Activated naive CD8-positive, alpha-beta T cell treated with anti-CD3 and anti-CD28 coated beads, Interleukin-2, amount 50 U/mL, for 16 hours (primary cell): ENCODE data around the gene TVP23C.
"Not testable (repeated sequence)": the region's sequence is repeated elsewhere in the genome, so short reads cannot be mapped to it uniquely, and the experiment has no call there.

Experiments
- DNase-seq: peaks from one replicate; pipeline ENCODE4 v3.0.0-alpha.2; 2020; ENCODE audit warnings: low read depth, low spot score

TVP23C gene

DNA sequence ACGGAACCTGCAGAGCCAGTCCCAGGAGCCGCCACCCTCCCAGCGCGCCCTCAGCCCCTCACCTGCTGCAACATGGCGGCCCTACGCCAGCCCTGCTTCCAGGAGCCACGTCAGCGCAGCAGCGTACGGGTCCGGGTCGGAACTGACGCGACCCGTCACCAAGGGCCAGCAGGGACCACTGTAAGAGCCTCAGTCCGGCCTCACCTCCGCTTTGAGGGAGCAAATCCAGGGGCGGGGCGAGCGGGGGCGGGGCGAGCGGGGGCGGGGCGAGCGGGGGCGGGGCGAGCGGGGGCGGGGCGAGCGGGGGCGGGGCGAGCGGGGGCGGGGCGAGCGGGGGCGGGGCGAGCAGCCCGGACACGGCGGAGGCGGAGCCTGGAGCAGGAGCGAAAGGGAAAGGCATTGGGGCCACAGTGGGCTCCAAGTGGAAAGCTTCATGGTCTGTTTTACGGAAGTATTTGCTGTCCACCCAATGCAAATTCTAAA, at the start of gene TVP23C:
TVP23C (minus strand) TSS at position 109 of the 483 bp plus-strand sequence; CDS start at position 74, 35 bp downstream.
- DNase-seq, result peak; percentile 34

DNA sequence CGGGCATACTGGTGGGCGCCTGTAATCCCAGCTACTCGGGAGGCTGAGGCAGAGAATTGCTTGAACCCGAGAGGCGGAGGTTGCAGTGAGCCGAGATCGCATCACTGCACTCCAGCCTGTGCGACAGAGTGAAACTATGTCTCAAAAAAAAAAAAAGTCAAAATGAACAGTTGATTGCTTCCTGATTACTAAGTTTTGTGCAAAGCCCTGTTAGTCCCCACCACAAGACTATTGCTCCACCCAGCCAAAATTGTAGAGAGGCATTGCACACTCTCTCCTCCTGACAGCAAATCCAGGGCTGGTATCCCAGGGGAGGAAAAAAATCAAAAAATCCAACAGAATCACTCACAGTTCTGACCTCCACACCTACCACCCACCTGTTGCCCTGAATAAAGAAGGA, 29.7 kb upstream of the TVP23C start:
- DNase-seq, result not testable (repeated sequence)

DNA sequence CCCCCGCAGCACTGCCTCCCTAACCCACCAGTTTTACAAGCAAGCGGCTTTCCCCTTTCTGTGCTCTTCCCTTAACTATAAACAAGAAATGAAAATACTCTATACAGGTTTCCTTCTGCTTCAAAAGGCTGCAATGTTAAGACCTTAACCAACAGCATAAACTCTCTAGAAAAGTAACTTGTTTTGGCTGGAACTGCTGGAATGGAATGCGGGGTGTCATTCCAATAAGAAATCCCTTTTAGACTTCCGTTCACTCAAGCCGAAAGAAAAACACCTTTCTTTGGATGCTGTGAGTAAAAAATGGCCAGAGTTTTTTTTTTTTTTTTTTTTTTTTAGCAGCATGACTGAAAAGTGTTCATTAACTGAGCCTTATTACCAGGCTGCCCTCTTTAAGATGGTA, 28.7 kb upstream of the TVP23C start:
- not testable (repeated sequence) for DNase-seq

DNA sequence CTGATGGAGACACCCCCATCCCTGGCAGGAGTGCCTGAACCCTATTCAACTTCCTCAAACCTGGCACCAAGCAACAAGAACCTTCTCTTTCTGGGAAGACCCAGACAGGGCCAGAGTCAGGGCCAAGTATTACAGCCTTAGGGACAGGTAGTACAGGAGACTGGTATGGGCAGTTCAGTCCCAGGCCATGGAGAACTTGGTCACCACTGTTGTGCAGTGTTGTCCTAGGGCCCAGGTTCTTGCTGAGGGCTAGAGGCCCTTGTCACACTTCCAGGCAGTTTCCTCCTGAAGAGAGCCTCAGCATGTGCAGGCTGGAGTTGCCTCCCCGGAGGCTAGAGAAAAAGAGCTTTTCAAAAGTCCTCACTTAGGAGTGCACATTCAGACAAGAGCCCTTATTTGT, 27.6 kb upstream of the TVP23C start:
- DNase-seq, result not testable (repeated sequence)

DNA sequence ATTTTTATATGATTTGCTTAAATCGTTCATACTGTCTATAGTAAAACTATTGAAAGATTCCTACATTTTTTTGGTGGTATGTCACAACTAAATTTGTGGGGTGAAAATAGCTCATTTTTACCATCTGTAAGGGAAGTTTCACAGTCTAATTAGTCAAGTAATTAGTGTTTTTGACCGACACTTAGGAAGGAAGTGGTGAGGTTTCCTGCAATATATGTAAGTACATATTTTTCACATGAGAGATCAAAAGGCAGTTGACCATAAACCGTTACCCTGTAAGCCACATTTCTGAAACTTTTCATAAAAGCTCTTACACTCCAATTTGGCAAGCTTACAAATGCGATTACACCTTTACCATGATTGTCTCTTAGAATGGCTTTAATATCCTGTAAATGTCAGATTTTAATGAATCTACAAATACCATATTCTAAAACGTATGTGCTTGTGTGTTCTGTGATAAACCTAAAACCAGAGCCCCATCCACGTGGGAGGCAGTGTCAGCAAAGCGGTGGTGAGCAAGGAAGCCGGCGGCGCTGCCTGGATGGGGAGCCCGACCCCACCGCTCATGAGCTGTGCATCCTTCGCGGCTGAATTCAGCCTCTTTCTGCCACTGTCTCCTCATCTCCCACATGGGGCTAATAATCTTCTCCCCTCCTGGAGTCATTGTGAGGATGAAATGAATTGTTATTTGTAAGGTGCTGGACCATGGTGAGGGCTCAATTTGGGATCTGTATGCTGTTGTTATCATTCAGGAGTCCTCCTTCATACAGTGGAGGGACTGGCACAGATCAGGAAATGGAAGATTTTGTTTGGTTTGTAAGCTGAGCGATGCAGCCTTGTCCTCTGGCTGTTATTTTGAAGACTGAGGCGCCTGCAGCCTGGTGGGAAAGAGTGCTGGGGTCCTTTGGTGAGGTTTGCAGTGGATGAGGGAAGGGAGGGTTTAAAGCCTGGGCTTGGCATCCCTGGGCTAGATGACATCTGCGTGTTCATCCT, 26.6 kb upstream of the TVP23C start:
- not testable (repeated sequence) for DNase-seq

DNA sequence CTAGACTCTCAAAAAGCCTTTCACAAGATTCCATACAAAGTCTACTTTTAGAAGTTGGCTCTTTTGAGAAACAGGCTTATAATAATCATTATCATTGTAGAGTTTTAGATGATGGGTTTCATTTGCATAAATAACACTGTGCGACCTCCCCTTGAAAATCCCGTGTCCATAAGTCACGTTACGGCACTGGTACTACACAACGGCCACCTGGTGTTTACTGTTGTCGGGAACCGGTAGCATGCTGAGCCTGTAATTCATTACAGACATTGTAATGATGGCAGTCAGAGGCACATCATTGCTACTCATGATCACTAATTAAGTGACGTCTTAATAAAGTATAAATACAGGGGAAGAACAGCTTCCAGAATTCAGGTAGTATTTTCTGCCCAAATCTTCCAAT, 24.7 kb upstream of the TVP23C start:
- not testable (repeated sequence) for DNase-seq

DNA sequence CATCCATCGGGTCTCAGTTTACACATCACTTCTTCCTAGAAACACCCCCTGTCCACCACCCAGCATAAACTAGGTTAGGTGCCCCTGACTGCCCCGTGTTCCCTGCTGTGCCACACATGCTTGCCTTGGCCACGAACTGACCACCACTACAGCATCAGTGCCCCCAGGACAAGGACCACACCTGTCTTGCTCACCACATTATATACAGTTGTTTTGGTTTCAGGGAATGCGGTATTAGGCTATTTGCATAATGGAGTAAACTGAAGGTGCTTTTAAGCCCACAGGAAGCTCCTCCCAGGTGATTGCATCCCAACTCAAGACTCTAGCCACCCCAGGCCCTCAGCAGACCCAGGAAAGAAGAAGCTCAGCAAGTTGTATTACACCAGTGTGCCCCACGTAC, 20.0 kb upstream of the TVP23C start:
- not testable (repeated sequence) for DNase-seq

DNA sequence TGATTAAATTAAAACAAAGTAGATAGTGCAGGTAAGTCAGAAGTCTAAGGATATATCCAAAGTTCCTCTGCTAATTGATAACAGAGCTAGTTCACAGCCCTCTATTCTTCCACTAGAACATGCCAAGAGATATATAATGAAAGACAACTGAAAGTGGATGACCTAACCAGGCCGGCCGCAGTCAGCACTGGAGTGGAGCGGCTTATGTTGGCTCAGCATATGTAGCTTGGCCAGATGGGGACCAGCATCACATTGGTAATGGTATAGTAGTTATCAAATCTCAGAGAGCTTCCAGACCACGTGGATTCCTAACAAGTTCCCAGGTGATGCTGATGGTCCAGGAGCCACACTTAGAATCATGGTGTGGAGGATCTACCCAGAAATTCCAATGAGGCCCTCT, 18.2 kb upstream of the TVP23C start:
- DNase-seq, result not testable (repeated sequence)

DNA sequence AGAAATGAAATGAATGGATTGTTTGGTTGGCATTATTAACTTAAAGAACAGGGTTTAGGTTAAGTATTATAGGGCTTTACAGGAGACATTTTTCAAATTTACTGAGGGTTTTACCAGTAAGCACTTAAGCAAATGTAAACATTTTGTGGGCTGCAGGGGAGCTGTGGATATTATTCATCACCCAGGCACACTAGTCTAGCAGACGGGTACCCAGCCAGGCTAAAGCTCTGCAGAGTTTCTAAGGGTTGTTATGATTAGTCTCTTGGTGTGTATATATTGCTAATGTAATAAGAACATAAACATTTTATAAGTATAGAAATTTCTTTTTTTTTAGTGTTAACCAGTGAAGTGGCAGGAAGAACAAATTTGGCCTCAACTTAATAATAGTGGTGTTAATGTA, 13.6 kb upstream of the TVP23C start:
- not testable (repeated sequence) for DNase-seq

DNA sequence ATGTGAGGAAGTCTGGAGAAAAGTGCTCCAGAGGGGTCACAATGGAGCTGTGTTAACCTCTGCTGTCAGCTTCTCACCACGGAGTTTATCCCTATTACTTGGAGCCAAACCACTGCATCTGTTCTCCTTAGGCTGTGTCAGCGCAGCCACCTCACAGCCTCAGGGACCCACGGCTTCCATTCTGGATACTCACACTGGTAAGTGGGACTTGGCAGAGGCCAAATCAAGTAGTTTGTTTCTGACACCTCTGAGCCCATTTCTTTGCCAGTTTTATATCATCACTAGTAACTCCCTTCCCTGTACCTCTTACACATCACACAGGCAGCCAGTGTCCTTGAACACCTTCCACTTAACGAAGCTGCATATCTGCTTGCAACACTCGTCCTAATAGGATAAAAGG, 11.4 kb upstream of the TVP23C start:
- DNase-seq, result not testable (repeated sequence)

DNA sequence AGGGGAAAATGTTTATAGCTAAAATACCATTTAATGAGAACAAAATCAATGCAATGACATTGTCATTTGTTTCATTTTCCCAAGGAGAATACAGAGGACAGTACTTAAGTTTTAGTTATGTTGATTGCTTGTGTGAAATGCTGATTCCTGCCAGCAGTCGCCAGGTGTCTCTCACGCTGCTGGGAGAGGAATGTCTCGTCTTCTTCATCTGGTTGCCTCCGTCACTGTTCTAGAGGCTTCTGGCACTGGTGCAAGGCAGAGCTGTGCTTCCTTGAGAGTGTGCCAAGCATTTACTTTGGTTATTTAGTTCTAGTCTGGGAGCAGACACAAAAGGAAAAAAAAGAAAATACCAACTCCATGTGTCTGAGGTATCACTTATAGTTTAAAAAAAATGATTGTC, 10.6 kb upstream of the TVP23C start:
- DNase-seq, result not testable (repeated sequence)

DNA sequence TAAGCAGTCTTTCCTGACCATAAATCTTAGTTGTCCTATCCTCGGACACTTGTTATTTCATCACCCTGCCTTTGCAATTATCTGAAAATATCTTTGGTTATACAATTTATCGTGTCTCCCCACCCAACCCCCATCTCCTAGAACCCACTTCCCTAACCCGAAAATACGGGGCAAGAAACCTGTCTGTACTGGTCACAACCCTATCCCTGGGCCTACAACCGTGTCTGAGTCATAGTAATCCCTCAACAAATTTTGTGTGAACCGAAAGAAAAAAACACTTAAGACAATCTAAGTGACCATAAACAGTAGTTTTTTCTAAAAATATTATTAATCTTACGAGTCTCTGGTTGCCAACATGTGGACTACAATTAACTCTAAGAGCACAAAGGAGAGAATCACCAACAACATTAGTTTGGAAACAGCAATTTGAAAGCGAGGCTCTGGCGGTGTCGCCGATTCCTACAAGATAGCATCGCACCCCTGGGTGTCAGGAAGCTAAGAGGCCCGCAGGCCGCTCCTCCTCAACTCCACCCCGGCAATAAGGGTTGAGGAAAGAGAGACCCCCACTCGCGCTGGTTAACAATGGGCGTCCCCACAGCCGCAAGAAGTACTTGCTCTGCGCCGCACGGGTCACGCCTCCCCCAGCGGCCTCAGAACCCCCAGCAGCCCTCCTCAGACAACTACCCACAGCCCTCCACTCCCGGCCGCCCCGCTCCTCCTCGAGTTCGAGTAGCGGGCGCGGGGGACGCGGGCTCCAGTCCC, 489 bp downstream of the TVP23C start:
- not testable (repeated sequence) for DNase-seq

DNA sequence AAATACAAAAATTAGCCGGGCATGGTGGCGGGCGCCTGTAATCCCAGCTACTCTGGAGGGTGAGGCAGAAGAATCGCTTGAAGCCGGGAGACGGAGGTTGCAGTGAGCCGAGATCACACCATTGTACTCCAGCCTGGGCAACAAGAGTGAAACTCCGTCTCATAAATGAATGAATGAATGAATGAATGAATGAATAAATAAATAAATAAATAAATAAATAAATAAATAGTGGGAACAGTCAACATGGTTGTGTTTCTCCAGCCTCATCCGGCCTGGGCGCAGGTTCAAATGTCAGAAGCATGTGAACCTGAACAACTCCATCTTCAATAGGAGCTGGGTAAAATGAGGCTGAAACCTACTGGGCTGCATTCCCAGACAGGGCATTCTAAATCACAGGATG, 1.8 kb downstream of the TVP23C start:
- not testable (repeated sequence) for DNase-seq

DNA sequence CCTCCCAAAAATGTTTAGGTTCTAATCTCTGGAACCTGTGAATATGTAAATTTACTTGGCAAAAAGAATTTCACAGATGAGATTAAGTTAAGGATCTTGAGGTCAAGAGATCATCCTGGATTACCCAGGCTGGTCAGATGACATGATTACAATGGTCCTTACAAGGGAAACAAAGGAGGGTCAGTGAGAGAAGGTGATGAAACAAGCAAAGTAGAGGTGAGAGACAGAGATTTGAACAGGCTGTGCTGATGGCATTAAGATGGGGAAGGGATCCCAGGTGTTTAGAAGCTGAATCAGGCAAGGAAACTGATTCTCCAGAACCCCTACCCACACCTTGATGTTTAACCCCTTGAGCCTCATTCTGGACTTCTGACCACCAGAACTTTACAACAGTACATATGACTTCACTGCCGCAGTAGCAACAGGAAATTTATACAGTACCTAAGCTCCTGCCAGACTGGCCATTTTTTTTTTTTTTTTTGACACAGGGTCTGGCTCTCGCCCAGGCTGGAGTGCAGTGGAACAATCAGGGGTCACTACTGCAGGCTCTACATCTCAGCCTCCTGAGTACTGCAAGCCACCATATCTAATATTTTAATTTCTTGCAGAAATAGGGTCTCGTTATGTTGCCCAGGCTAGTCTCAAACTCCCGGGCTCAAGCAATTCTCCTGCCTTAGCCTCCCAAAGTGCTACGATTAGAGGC, 4.7 kb downstream of the TVP23C start:
- DNase-seq, result not testable (repeated sequence)

DNA sequence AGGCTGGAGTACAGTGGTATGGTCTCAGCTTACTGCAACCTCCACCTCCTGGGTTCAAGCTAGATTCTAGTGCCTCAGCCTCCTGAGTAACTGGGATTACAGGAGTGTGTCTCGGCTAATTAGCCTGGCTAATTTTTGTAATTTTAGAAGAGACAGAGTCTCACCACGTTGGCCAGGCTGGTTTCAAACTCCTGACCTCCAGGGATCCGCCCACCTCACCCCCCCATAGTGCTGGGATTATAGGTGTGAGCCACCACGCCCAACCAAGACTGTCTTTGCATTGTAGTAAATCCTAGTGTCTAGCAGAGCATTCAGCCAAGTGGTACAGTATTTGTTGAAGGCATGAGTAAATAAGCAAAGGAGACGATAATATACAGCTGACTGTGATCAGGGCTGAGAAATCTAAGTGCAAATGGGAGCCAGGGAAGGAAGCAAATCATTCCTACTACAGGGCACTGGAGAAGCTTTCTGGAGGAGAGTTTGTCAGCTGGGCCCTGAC, 5.9 kb downstream of the TVP23C start:
- not testable (repeated sequence) for DNase-seq

DNA sequence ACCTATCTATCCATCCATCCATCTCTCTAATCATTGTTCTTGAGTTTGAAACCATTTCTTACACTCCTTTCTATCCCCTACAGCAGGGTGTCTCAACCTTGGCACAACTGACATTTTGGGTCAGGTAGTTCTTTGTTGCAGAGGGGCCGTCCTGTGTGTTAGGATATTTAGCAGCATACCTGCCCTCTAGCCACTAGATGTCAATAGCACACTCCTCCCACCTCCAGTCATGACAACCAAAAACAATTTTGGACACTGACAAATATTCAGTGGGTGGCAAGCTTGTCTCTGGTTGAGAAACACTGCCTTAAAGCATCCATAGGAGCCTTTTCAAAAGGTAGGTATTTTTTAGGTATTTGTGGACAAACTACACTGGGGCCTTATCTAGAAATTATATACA, 10.4 kb downstream of the TVP23C start:
- not testable (repeated sequence) for DNase-seq

DNA sequence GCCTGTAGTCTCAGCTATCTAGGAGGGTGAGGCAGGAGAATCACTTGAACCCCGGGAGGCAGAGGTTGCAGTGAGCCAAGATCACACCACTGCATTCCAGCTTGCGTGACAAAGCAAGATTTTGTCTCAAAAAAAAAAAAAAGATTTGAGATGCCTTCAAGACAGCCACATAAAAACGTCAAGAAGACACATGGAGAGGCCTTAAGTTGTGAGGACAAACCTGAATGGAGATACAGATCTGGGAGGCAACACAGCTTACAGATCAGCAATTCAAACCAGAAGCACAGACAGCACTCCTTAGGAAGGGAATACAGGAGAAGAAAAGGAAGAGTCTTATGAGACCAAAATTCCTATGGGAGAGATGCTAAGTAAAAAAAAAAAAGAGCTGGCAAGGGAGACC, 13.7 kb downstream of the TVP23C start:
- not testable (repeated sequence) for DNase-seq

DNA sequence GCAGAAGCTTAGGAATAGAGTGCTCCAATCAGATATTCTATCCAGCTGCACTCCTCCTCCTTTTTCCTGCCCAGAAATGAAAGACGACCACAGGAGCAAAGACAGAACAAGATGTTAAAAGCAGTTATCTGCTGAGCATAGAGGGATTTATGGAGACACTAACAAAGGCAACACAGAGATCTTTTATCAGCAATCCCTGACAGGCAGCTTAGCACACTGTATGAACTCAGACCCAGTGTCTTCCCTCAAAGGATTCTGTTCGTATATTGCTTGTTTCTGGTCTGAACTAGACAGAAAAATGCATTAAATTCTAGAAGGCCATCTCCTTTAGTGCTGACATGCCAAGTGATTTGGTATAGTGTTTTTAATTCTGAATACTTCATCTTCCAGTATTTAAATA, 16.7 kb downstream of the TVP23C start:
- DNase-seq, result not testable (repeated sequence)

DNA sequence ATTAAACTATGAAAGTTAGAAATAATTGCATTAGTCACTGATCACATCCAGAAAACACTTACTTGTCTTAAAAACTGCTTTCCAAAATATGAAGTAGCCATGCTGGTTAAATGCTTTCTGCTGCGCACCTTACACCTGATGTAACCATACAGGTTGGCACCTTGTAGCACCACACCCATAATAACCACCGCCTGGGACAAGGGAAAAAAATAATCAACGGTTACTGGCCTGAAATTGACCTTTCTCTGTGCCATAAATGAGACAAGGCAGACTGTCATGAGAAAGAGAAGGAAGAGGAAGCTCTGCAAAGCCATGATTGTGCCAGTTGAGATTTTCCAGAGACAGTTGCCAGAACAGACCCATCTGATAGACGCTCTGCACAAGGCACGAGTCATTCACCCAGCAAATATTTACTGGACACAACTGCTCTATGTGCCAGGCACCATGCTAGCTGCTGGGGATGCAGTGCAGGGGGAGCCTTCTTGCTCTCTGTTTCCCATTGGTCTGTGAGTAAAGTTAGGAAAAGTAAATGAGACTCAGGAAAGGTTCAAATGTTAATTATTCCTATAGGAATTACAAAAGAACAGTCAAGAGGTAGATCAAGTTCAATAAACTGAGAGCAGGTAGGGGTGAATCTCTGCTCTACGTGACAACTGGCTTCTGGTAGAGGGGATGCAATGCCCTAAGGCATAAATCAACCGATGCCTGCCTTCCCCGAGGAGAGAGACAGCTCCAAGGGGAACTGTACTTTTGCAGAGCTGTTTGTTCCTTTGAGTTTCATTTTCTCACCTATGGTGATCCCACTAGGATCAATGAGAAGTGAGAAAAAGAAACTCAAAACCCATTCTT, 22.7 kb downstream of the TVP23C start:
- not testable (repeated sequence) for DNase-seq

DNA sequence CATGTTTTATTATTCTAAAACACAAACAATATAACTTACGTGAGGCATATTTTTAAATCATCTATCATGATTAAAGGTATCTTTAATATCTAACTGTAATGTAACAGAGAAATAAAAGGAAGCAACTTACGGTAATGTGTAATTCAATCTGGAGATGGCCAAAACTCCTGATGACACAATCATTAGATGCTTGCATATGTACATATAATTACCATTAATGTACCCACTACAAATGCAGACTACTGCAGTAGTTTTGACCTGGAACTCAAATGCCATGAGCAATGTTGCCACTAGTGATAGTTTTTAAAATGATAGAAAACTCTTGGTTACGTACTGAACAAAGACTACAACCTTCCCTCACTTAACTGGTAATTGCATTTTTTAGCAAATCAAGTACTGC, 30.2 kb downstream of the TVP23C start:
- DNase-seq, result not testable (repeated sequence)
